Endodermal cell (in vitro differentiated cells): ENCODE measurements around the gene DHRS12. TPM values are rescaled to one million over a fixed set of nuclear protein-coding genes. Genes with fewer than 3 reads are reported as not detected.

Experiments
- DNase-seq: peaks from one replicate; pipeline ENCODE4 v3.0.0-alpha.2; 2017
- H3K27ac ChIP-seq: 2 replicates; pipeline ENCODE4 v1.5.1; 2013; ENCODE audit warnings: mild to moderate bottlenecking, low read depth, low read length, moderate library complexity
- H3K27me3 ChIP-seq: 2 replicates; pipeline ENCODE4 v1.6.1; 2013; ENCODE audit warnings: mild to moderate bottlenecking, low read length, moderate library complexity; ENCODE audit not compliant: insufficient read depth, control insufficient read depth, poor library complexity, severe bottlenecking
- H3K36me3 ChIP-seq: 2 replicates; pipeline ENCODE4 v1.7.0; 2013; ENCODE audit warnings: mild to moderate bottlenecking, low read length, moderate library complexity; ENCODE audit not compliant: control insufficient read depth, insufficient read depth
- H3K4me1 ChIP-seq: one replicate; pipeline ENCODE4 v1.7.0; 2013; ENCODE audit warnings: low read length; ENCODE audit not compliant: control insufficient read depth, insufficient read depth
- H3K4me3 ChIP-seq: 2 replicates; pipeline ENCODE4 v1.5.1; 2013; ENCODE audit warnings: mild to moderate bottlenecking, low read length, moderate library complexity
- H3K9ac ChIP-seq: 2 replicates; pipeline ENCODE4 v1.6.1; 2013; ENCODE audit warnings: mild to moderate bottlenecking, low read length, moderate library complexity; ENCODE audit not compliant: poor library complexity, severe bottlenecking; ENCODE audit errors: extremely low read depth
- H3K9me3 ChIP-seq: 2 replicates; pipeline ENCODE4 v1.6.1; 2013; ENCODE audit warnings: mild to moderate bottlenecking, low read length, moderate library complexity; ENCODE audit not compliant: control insufficient read depth
- H3K27ac Mint-ChIP-seq: 2 replicates; pipeline ENCODE4 v1.8.0; 2020; ENCODE audit warnings: mixed read lengths
- H3K27me3 Mint-ChIP-seq: 2 replicates; pipeline ENCODE4 v1.8.0; 2021; ENCODE audit warnings: mild to moderate bottlenecking, mixed read lengths; ENCODE audit not compliant: insufficient read depth
- H3K36me3 Mint-ChIP-seq: 2 replicates; pipeline ENCODE4 v1.8.0; 2020; ENCODE audit warnings: low read depth, mixed read lengths
- H3K4me1 Mint-ChIP-seq: 2 replicates; pipeline ENCODE4 v1.8.0; 2020; ENCODE audit warnings: mixed read lengths
- H3K4me3 Mint-ChIP-seq: 2 replicates; pipeline ENCODE4 v1.8.0; 2020; ENCODE audit warnings: mild to moderate bottlenecking, moderate library complexity, mixed read lengths
- H3K9me3 Mint-ChIP-seq: 2 replicates; pipeline ENCODE4 v1.8.0; 2020; ENCODE audit warnings: mild to moderate bottlenecking, mixed read lengths
- WGBS, 2 experiments: methylation state at CpG; one replicate each; pipeline versions ENCODE4 v1.1.5 to v1.1.7; 2013; ENCODE audit warnings: missing lambda C conversion rate in 2 of 2, mixed read lengths in 1 of 2; ENCODE audit not compliant: insufficient coverage in 1 of 2, insufficient read length in 1 of 2; 5-methylcytosine and 5-hydroxymethylcytosine counted together
- total RNA-seq, 2 donors: library from RNA; stranded (reverse); fragmentation: NEBNext Ultra II Directional in 1 of 2; extraction: Animal tissue kit (Norgen Biotek cat#: 25700) in 1 of 2; gene quantifications; 2 replicates in 1 of 2; 3 replicates in 1 of 2; pipeline ENCODE4 v1.2.1, GENCODE V29; 2021
- TF ChIP-seq, protein P1 (sequence below): fragments of 200-600 bp; sonication (generic); conservative IDR thresholded peaks from 2 replicates; pipeline ENCODE4 v1.5.0; 2021; ENCODE audit warnings: antibody characterized with exemption, mild to moderate bottlenecking

DHRS12 gene
- total RNA-seq, 2 donors from 2014 or later: 13.8 to 19.8 TPM

DNA sequence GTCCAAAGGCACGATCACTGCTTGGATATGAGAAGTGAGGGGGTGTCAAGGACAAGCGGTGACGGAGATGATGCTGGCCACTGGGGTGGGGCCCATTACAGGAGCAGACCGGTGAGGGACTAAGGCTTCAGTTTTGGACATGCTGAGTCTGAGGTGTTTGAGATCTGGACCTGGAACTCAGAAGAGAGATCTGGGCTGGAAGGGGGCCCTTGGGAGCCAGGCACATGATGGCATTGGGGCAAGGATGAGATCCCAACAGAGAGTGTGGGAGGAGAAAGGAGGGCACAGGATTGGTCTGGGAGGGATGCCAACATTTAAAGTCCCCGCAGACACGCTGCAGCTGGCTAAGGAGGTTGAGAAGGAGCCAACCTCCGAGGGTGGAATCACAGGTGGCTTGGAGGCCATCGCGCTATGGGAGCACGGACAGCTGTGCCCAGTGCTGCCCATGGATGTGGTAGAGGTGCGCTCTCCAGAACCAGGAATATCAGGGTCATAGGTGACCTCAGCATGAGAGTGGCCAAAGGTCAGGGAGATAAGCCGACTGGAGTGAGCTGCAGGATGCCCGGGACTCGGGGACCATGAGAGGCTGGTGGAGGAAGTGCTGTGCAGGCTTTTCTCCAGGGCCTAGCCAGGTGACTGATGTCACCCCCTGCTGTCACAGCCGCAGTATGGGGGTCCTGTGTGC is 21.8 kb downstream of the DHRS12 start:
- no peak for DNase-seq
- no peaks in the 10 kb centered on the region for H3K27me3 ChIP-seq
- no peak overlapping the region for H3K27ac ChIP-seq
- Mint-ChIP-seq H3K9me3 (no peaks in the 10 kb centered on the region), H3K27me3 (no peaks in the 10 kb centered on the region), H3K4me3 (no peak overlapping the region), H3K4me1 (peaks cover 17% of the 10 kb centered on the region), H3K27ac (peak overlapping the region; percentile 48), H3K36me3 (no peaks in the 10 kb centered on the region)
- H3K9me3 ChIP-seq: no peaks in the 10 kb centered on the region
- peaks cover 4% of the 10 kb centered on the region for H3K4me1 ChIP-seq
- no peak overlapping the region for H3K9ac ChIP-seq
- TF ChIP-seq, protein P1, sequence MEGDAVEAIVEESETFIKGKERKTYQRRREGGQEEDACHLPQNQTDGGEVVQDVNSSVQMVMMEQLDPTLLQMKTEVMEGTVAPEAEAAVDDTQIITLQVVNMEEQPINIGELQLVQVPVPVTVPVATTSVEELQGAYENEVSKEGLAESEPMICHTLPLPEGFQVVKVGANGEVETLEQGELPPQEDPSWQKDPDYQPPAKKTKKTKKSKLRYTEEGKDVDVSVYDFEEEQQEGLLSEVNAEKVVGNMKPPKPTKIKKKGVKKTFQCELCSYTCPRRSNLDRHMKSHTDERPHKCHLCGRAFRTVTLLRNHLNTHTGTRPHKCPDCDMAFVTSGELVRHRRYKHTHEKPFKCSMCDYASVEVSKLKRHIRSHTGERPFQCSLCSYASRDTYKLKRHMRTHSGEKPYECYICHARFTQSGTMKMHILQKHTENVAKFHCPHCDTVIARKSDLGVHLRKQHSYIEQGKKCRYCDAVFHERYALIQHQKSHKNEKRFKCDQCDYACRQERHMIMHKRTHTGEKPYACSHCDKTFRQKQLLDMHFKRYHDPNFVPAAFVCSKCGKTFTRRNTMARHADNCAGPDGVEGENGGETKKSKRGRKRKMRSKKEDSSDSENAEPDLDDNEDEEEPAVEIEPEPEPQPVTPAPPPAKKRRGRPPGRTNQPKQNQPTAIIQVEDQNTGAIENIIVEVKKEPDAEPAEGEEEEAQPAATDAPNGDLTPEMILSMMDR: no peak
- H3K4me3 ChIP-seq: no peak overlapping the region
- 92 to 94% methylated on average over 8 to 15 of the region's 15 CpGs for WGBS, 2 experiments
- H3K36me3 ChIP-seq: no peaks in the 10 kb centered on the region

- no peaks in the 10 kb centered on the region for H3K9me3 ChIP-seq
- peak overlapping the region; percentile 29 for H3K27ac Mint-ChIP-seq
- no peaks in the 10 kb centered on the region for H3K36me3 ChIP-seq
- peaks cover 9% of the 10 kb centered on the region for H3K4me1 Mint-ChIP-seq
- no peak overlapping the region for H3K9ac ChIP-seq
- 85 to 88% methylated on average over 6 to 15 of the region's 15 CpGs for WGBS, 2 experiments
- peaks cover 3% of the 10 kb centered on the region for H3K4me1 ChIP-seq
- no peak overlapping the region for H3K4me3 ChIP-seq
- no peaks in the 10 kb centered on the region for H3K27me3 Mint-ChIP-seq
- no peak overlapping the region for H3K4me3 Mint-ChIP-seq
- no peaks in the 10 kb centered on the region for H3K9me3 Mint-ChIP-seq
- peak; percentile 79 for DNase-seq
- TF ChIP-seq, protein P1: peak; percentile 73
- H3K27ac ChIP-seq: no peak overlapping the region
- no peaks in the 10 kb centered on the region for H3K27me3 ChIP-seq
- H3K36me3 Mint-ChIP-seq: no peaks in the 10 kb centered on the region
These were observed 22.5 kb downstream of the DHRS12 start for GRCh38 chr13:51781246-51782022.

- DNase-seq: no peak
- no peak overlapping the region for H3K4me3 ChIP-seq
- H3K27me3 ChIP-seq: no peaks in the 10 kb centered on the region
These were observed 23.9 kb downstream of the DHRS12 start for GRCh38 chr13:51780099-51780498.

More at GRCh38 chr13:51780099-51780498, 23.9 kb downstream of the DHRS12 start:
- Histone ChIP-seq H3K9me3 (no peaks in the 10 kb centered on the region), H3K9ac (no peak overlapping the region), H3K27ac (no peak overlapping the region), H3K36me3 (no peaks in the 10 kb centered on the region), H3K4me1 (peaks cover 3% of the 10 kb centered on the region)
- TF ChIP-seq, protein P1: no peak
- 94% methylated on average over 2 of the region's 3 CpGs; no CpG with 5 or more reads in 1 of the 2 experiments for WGBS, 2 experiments
- Mint-ChIP-seq H3K27me3 (no peaks in the 10 kb centered on the region), H3K36me3 (no peaks in the 10 kb centered on the region), H3K4me3 (no peak overlapping the region), H3K27ac (no peak overlapping the region), H3K9me3 (peaks cover 1% of the 10 kb centered on the region), H3K4me1 (peaks cover 4% of the 10 kb centered on the region)
